A673 (cell line): ENCODE measurements around the gene VCAN. TPM values are rescaled to one million over a fixed set of nuclear protein-coding genes. Genes with fewer than 3 reads are reported as not detected.
A peak's percentile ranks its signal among the peaks of the same experiment; 100 is the strongest.

Experiments used
- Bru-seq: library from RNA; stranded (reverse); fragments of 400-500 nt; gene quantifications from one replicate; lab custom pipeline; 2021; lab: Mats Ljungman, UMichigan
- BruChase-seq, 2 experiments: library from RNA; stranded (reverse); fragments of 400-500 nt; gene quantifications; one replicate each; lab custom pipeline; 2021; lab: Mats Ljungman, UMichigan
- BruUV-seq: library from RNA; stranded (reverse); fragments of 400-500 nt; replicated peaks from 2 replicates; lab custom pipeline; 2021; lab: Mats Ljungman, UMichigan
- CTCF ChIA-PET: fragments of 300-600 bp; sonication (Branson Sonifier 250); formaldehyde crosslinking; loops from one replicate; lab custom pipeline; 2022; ENCODE audit warnings: antibody characterized with exemption; lab: Charles Lee
- POLR2A ChIA-PET: fragments of 300-600 bp; sonication (Branson Sonifier 250); formaldehyde crosslinking; loops from one replicate; lab custom pipeline; 2022; ENCODE audit warnings: antibody characterized with exemption; ENCODE audit not compliant: low non-redundant PET; lab: Charles Lee
- DNase-seq: peaks from one replicate; pipeline ENCODE4 v3.0.0-alpha.2; 2015; ENCODE audit warnings: low spot score
- H3K27ac ChIP-seq: fragments of 200-600 bp; sonication (generic); 2 replicates; pipeline ENCODE4 v1.5.1; 2016; ENCODE audit warnings: mixed run types, low read depth, mild to moderate bottlenecking, mixed read lengths, antibody characterized with exemption, low read length; ENCODE audit not compliant: poor library complexity, severe bottlenecking
- H3K27me3 ChIP-seq: fragments of 200-600 bp; sonication (generic); replicated peaks from 2 replicates; pipeline ENCODE4 v1.6.1; 2017; ENCODE audit warnings: mixed run types, low read depth, mild to moderate bottlenecking, mixed read lengths, antibody characterized with exemption, low read length; ENCODE audit not compliant: insufficient read depth, poor library complexity
- H3K36me3 ChIP-seq: fragments of 200-600 bp; sonication (generic); 2 replicates; pipeline ENCODE4 v1.6.1; 2016; ENCODE audit warnings: mixed run types, mild to moderate bottlenecking, mixed read lengths, antibody characterized with exemption, low read length; ENCODE audit not compliant: insufficient read depth, poor library complexity, severe bottlenecking
- H3K4me1 ChIP-seq: fragments of 200-600 bp; sonication (generic); 2 replicates; pipeline ENCODE4 v1.6.1; 2017; ENCODE audit warnings: mixed run types, mild to moderate bottlenecking, mixed read lengths, antibody characterized with exemption, low read length; ENCODE audit not compliant: insufficient read depth, poor library complexity, severe bottlenecking
- H3K4me3 ChIP-seq: fragments of 200-600 bp; sonication (generic); 2 replicates; pipeline ENCODE4 v1.5.1; 2016; ENCODE audit warnings: low read depth, mixed run types, mild to moderate bottlenecking, mixed read lengths, low read length; ENCODE audit not compliant: poor library complexity, severe bottlenecking
- H3K9me3 ChIP-seq: fragments of 200-600 bp; sonication (generic); 2 replicates; pipeline ENCODE4 v1.6.1; 2016; ENCODE audit warnings: mixed run types, low read depth, mild to moderate bottlenecking, mixed read lengths, antibody characterized with exemption, low read length; ENCODE audit not compliant: poor library complexity, severe bottlenecking
- CTCF ChIP-seq: fragments of 300-800, 200-600 bp; sonication (generic); conservative IDR thresholded peaks from 2 replicates; pipeline ENCODE4 v1.5.1; 2017; ENCODE audit warnings: low read depth, mild to moderate bottlenecking, antibody characterized with exemption, low read length, moderate library complexity, mixed read lengths
- EZH2 ChIP-seq: fragments of 200-600 bp; sonication (generic); IDR thresholded peaks from 2 replicates; pipeline ENCODE4 v1.6.1; 2017; ENCODE audit warnings: borderline replicate concordance, low read depth, mild to moderate bottlenecking, mixed read lengths, antibody characterized with exemption, low read length; ENCODE audit not compliant: poor library complexity, severe bottlenecking
- intact Hi-C: fragments of 100-400 bp; cut with micrococcal nuclease; formaldehyde crosslinking; loops from one replicate; pipeline ENCODE4 v1.10.0; 2022; ENCODE audit not compliant: unreplicated experiment
- long read RNA-seq: library from polyadenylated mRNA; stranded (forward); transcript quantifications from one replicate; pipeline ENCODE4 v2.0.0, GENCODE V29; 2022
- total RNA-seq: library from RNA; stranded (reverse); gene quantifications from 2 replicates; pipeline ENCODE4 v1.2.3, GENCODE V29; 2021

VCAN gene
- total RNA-seq (0.90 and 1.3 TPM in 2 replicates), Bru-seq, nascent RNA (percentile 21 among the genes with signal in this experiment), BruChase-seq, experiment 1, labeled RNA remaining after a 2-hour chase (percentile 26 among the genes with signal in this experiment), BruChase-seq, experiment 2, labeled RNA remaining after a 6-hour chase (percentile 24 among the genes with signal in this experiment)
- long read RNA-seq, result 0 reads

GRCh38 chr5:83471405-83472212, at the start of gene VCAN:
TSS of gene VCAN (plus strand) at chr5:83471744. CDS start at chr5:83483519, 11,775 bp downstream.
- intact Hi-C loops, result loop anchor here (5.0 kb wide), 2 partner anchors 829 to 1119 kb away; no protein-coding TSS in a partner anchor
- peaks cover 44% of the 10 kb centered on the region for H3K4me1 ChIP-seq
- BruUV-seq, result no TSS peak
- H3K27ac ChIP-seq, result no peak within 1 kb of the TSS
- H3K4me3 ChIP-seq, result peak within 1 kb of the TSS; percentile 45
- no peaks in the 10 kb centered on the region for H3K36me3 ChIP-seq
- peak; percentile 34 for TF ChIP-seq EZH2
- TF ChIP-seq CTCF, result no peak
- DNase-seq, result peak; percentile 24
- CTCF ChIA-PET, result interaction anchor here (1.0 kb wide), 1 partner anchor 830 kb away, joined by 3 read pairs; no protein-coding TSS in a partner anchor
- H3K9me3 ChIP-seq, result no peaks in the 10 kb centered on the region
- peaks cover 68% of the 10 kb centered on the region for H3K27me3 ChIP-seq
- POLR2A ChIA-PET, result no interaction called here

GRCh38 chr5:83422284-83422683, 49.3 kb upstream of the VCAN start:
- no peaks in the 10 kb centered on the region for H3K9me3 ChIP-seq
- no peaks in the 10 kb centered on the region for H3K27me3 ChIP-seq
- no peaks in the 10 kb centered on the region for H3K36me3 ChIP-seq
- no peaks in the 10 kb centered on the region for H3K4me1 ChIP-seq
- POLR2A ChIA-PET, result no interaction called here
- no peak overlapping the region for H3K4me3 ChIP-seq
- H3K27ac ChIP-seq, result no peak overlapping the region
- CTCF ChIA-PET, result no interaction called here
- no peak for TF ChIP-seq CTCF
- no peak for TF ChIP-seq EZH2
- intact Hi-C loops, result no loop called here
- BruUV-seq, result no TSS peak
- no peak for DNase-seq

GRCh38 chr5:83426855-83427254, 44.7 kb upstream of the VCAN start:
- H3K4me1 ChIP-seq, result no peaks in the 10 kb centered on the region
- no peak overlapping the region for H3K27ac ChIP-seq
- POLR2A ChIA-PET, result no interaction called here
- no peak for TF ChIP-seq EZH2
- no peak for TF ChIP-seq CTCF
- H3K4me3 ChIP-seq, result no peak overlapping the region
- no peaks in the 10 kb centered on the region for H3K36me3 ChIP-seq
- CTCF ChIA-PET, result no interaction called here
- DNase-seq, result no peak
- no peaks in the 10 kb centered on the region for H3K27me3 ChIP-seq
- no TSS peak for BruUV-seq
- no peaks in the 10 kb centered on the region for H3K9me3 ChIP-seq
- intact Hi-C loops, result no loop called here
